RPMI7951 (cell line): ENCODE data around the gene PDZK1IP1. TPM values are rescaled to one million over a fixed set of nuclear protein-coding genes. Genes with fewer than 3 reads are reported as not detected.

ENCODE experiments used
- DNase-seq: peaks from one replicate; pipeline ENCODE4 v3.0.0-alpha.2; 2012; ENCODE audit warnings: low read depth
- total RNA-seq: library from RNA; depleted of rRNA; stranded (reverse); fragments of >200 nt; shearing (Covaris generic); gene quantifications from 2 replicates; pipeline ENCODE4 v1.2.3, GENCODE V29; 2014; rRNA removed

The PDZK1IP1 gene
- total RNA-seq, 1 experiment from 2014 or later = not detected

DNA sequence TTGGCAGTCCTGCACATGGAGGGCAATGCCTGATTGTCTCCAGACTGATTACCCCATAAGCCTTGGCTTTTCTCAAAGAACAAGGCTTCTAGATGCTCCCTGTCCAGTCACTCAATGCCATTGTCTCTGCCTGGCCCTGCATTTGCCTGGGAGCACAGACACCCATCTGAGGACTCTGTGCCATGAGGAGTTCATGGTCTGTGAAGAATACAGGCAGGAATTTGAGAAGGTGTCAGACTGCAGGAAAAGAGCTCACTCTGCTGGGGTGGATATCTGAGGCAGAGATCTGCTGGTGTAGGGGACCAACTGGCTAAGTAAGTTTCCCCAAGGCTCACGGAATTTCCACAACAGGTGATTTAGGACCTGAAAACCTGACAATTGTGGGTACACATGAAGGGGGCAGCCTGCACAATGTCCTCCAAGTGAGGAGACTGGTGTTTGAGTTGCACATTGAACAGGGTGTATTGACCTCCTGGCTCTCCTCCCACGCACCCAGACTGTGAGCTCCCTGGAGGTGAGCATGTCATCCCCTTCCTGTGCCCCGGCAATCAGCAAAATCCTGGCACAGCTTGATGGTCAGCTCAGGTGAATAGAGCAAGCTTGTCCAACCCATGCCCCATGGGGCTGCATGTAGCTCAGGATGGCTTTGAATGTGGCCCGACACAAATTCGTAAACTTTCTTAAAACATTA is 51.8 kb downstream of the PDZK1IP1 start:
- no peak for DNase-seq

GRCh38 chr1:47137198-47137597 is 52.6 kb downstream of the PDZK1IP1 start, which contains the start of gene CYP4A22:
Gene CYP4A22, plus strand, starts transcription at chr1:47137441. Its CDS starts 45 bp downstream, at chr1:47137486.
- no peak for DNase-seq

Other genes with a start within 250 kb of the PDZK1IP1 start
- not detected in 2 replicates for gene CYP4A11, start 248.6 kb downstream of the PDZK1IP1 start, total RNA-seq
- gene CYP4X1, start 166.4 kb downstream of the PDZK1IP1 start, total RNA-seq = 0.10 and 0.36 TPM in 2 replicates
- not detected in 2 replicates for gene CYP4Z1, start 122.8 kb downstream of the PDZK1IP1 start, total RNA-seq
- not detected in 2 replicates for gene CYP4A22, start 52.6 kb downstream of the PDZK1IP1 start, total RNA-seq
- not detected in 2 replicates for gene TAL1, start 42.2 kb upstream of the PDZK1IP1 start, total RNA-seq
- gene STIL, start 124.1 kb upstream of the PDZK1IP1 start, total RNA-seq = 31.6 and 38.8 TPM in 2 replicates
- 137 and 168 TPM in 2 replicates for gene CMPK1, start 143.8 kb upstream of the PDZK1IP1 start, total RNA-seq
- gene FOXE3, start 226.2 kb upstream of the PDZK1IP1 start, total RNA-seq = not detected in 2 replicates
- 0.20 and 0.48 TPM in 2 replicates for gene FOXD2, start 248.0 kb upstream of the PDZK1IP1 start, total RNA-seq